ENCODE results near the gene GALR2. TPM values are rescaled to one million over a fixed set of nuclear protein-coding genes. Genes with fewer than 3 reads are reported as not detected.
"Not testable (repeated sequence)": the region's sequence is repeated elsewhere in the genome, so short reads cannot be mapped to it uniquely, and the experiment has no call there.

The GALR2 gene
- total RNA-seq, 2 experiments from 2014 or later = 0.63 TPM; not detected in 1

GRCh38 chr17:76076765-76077583 is 2.4 kb downstream of the GALR2 start:
- no peak overlapping the region for H3K4me2 ChIP-seq (ENCODE audit: low read length)
- H3K4me1 ChIP-seq (ENCODE audit: insufficient read depth, low read length, poor library complexity, severe bottlenecking) = peaks cover 14% of the 10 kb centered on the region
- no peaks in the 10 kb centered on the region for H3K36me3 ChIP-seq (ENCODE audit: insufficient read depth, low read length)
- TF ChIP-seq EZH2phosphoT487 (IDR thresholded peaks at IDR 0.05; ENCODE audit: borderline replicate concordance, low read depth, low read length) (no peak), CTCF (conservative IDR thresholded peaks at IDR 0.05; ENCODE audit: low read length) (no peak)
- H3K9me3 ChIP-seq (ENCODE audit: low read length) = no peaks in the 10 kb centered on the region
- no peak overlapping the region for H3K4me3 ChIP-seq (ENCODE audit: low read depth, low read length, poor library complexity, severe bottlenecking)
- H3K27ac ChIP-seq (ENCODE audit: low read depth, low read length, poor library complexity, severe bottlenecking) = no peak overlapping the region
- intact Hi-C loops (cut with micrococcal nuclease; ENCODE audit: unreplicated experiment) = no loop called here
- CTCF ChIA-PET (ENCODE audit: unreplicated experiment) = no interaction called here
- H2AFZ ChIP-seq (ENCODE audit: low read length) = no peak overlapping the region
- DNase-seq (ENCODE audit: low spot score) = no peak
- no peaks in the 10 kb centered on the region for H3K9me2 ChIP-seq (ENCODE audit: insufficient read depth, low read length)
- POLR2A ChIA-PET = interaction anchor here (0.6 kb wide), 1 partner anchor 25 kb away, joined by 3 read pairs; no protein-coding TSS in a partner anchor
- peaks cover 8% of the 10 kb centered on the region; the same call in 1 of the 2 replicates for H3K79me2 ChIP-seq (ENCODE audit: insufficient read depth, low read depth, low read length)
- no peaks in the 10 kb centered on the region for H4K20me1 ChIP-seq (ENCODE audit: insufficient read depth, low read length)
- BruUV-seq (replicated peaks) = no TSS peak

- Histone ChIP-seq H3K4me2 (ENCODE audit: low read length) (no peak overlapping the region), H3K79me2 (ENCODE audit: insufficient read depth, low read depth, low read length) (peaks cover 5% of the 10 kb centered on the region; the same call in 1 of the 2 replicates), H3K4me3 (ENCODE audit: low read depth, low read length, poor library complexity, severe bottlenecking) (no peak overlapping the region), H3K4me1 (ENCODE audit: insufficient read depth, low read length, poor library complexity, severe bottlenecking) (peaks cover 14% of the 10 kb centered on the region), H3K9me3 (ENCODE audit: low read length) (no peaks in the 10 kb centered on the region), H4K20me1 (ENCODE audit: insufficient read depth, low read length) (no peaks in the 10 kb centered on the region), H3K9me2 (ENCODE audit: insufficient read depth, low read length) (no peaks in the 10 kb centered on the region), H3K36me3 (ENCODE audit: insufficient read depth, low read length) (peaks cover 5% of the 10 kb centered on the region), H2AFZ (ENCODE audit: low read length) (no peak overlapping the region), H3K27ac (ENCODE audit: low read depth, low read length, poor library complexity, severe bottlenecking) (no peak overlapping the region)
- ChIA-PET CTCF (ENCODE audit: unreplicated experiment) (no interaction called here), POLR2A (interaction anchor here (0.6 to 0.7 kb wide), 2 partner anchors 9 to 24 kb away, joined by 3 to 4 read pairs; no protein-coding TSS in a partner anchor)
- DNase-seq (ENCODE audit: low spot score) = peak; percentile 39
- no peak for TF ChIP-seq EZH2phosphoT487 (IDR thresholded peaks at IDR 0.05; ENCODE audit: borderline replicate concordance, low read depth, low read length)
- no peak for TF ChIP-seq CTCF (conservative IDR thresholded peaks at IDR 0.05; ENCODE audit: low read length)
- BruUV-seq (replicated peaks) = no TSS peak
- intact Hi-C loops (cut with micrococcal nuclease; ENCODE audit: unreplicated experiment) = no loop called here
These were observed 3.1 kb downstream of the GALR2 start for GRCh38 chr17:76077584-76078110.

- H3K4me2 ChIP-seq (ENCODE audit: low read length); DNase-seq (ENCODE audit: low spot score); H3K79me2 ChIP-seq (ENCODE audit: insufficient read depth, low read depth, low read length); H3K4me3 ChIP-seq (ENCODE audit: low read depth, low read length, poor library complexity, severe bottlenecking); BruUV-seq (replicated peaks); H3K4me1 ChIP-seq (ENCODE audit: insufficient read depth, low read length, poor library complexity, severe bottlenecking); H3K9me2 ChIP-seq (ENCODE audit: insufficient read depth, low read length); H2AFZ ChIP-seq (ENCODE audit: low read length); intact Hi-C loops (cut with micrococcal nuclease; ENCODE audit: unreplicated experiment); H3K27ac ChIP-seq (ENCODE audit: low read depth, low read length, poor library complexity, severe bottlenecking); H4K20me1 ChIP-seq (ENCODE audit: insufficient read depth, low read length); CTCF ChIA-PET (ENCODE audit: unreplicated experiment); H3K9me3 ChIP-seq (ENCODE audit: low read length): not testable (repeated sequence)
- POLR2A ChIA-PET = interaction anchor here (0.7 kb wide), 1 partner anchor 10 kb away, joined by 4 read pairs; no protein-coding TSS in a partner anchor
- peaks cover 12% of the 10 kb centered on the region for H3K36me3 ChIP-seq (ENCODE audit: insufficient read depth, low read length)
These were observed 3.8 kb downstream of the GALR2 start for GRCh38 chr17:76078370-76078769.
